Measurements from ENCODE around the gene FAM234A.
A peak's percentile ranks its signal among the peaks of the same experiment; 100 is the strongest.
"Not testable (repeated sequence)": the region's sequence is repeated elsewhere in the genome, so short reads cannot be mapped to it uniquely, and the experiment has no call there.

Gene FAM234A

GRCh38 chr16:266258-267164 lies 31.9 kb downstream of the FAM234A start:
- DNase-seq = no peak

- DNase-seq = not testable (repeated sequence)
These were observed 32.9 kb downstream of the FAM234A start for GRCh38 chr16:267562-267961.

GRCh38 chr16:268141-269053 lies 33.8 kb downstream of the FAM234A start:
- peak; percentile 87 for DNase-seq

GRCh38 chr16:269061-269796 lies 34.6 kb downstream of the FAM234A start:
- no peak for DNase-seq

- no peak for DNase-seq
These were observed 36.0 kb downstream of the FAM234A start for GRCh38 chr16:270381-271255.

GRCh38 chr16:272633-273546 lies 38.3 kb downstream of the FAM234A start:
- no peak for DNase-seq

- no peak for DNase-seq
These were observed 39.2 kb downstream of the FAM234A start for GRCh38 chr16:273547-274421.

- DNase-seq = no peak
These were observed 40.5 kb downstream of the FAM234A start for GRCh38 chr16:275041-275641.

GRCh38 chr16:275786-276232 lies 41.2 kb downstream of the FAM234A start, which contains the start of gene RGS11:
RGS11 (minus strand) TSS chr16:275944; CDS start chr16:275911, 33 bp downstream.
- no peak for DNase-seq

GRCh38 chr16:276426-277077 lies 41.9 kb downstream of the FAM234A start:
- DNase-seq = no peak

- peak; percentile 35 for DNase-seq
These were observed 44.3 kb downstream of the FAM234A start for GRCh38 chr16:278863-279366.

- DNase-seq = no peak
These were observed 44.9 kb downstream of the FAM234A start for GRCh38 chr16:279531-279930.

GRCh38 chr16:280005-280460 lies 45.4 kb downstream of the FAM234A start:
- DNase-seq = no peak

- no peak for DNase-seq
These were observed 45.9 kb downstream of the FAM234A start, which contains the start of gene ARHGDIG for GRCh38 chr16:280552-280951. ARHGDIG (plus strand) TSS chr16:280591; CDS start chr16:280681, 90 bp downstream.

- DNase-seq = no peak
These were observed 46.5 kb downstream of the FAM234A start for GRCh38 chr16:280991-281659.

GRCh38 chr16:281660-282255 lies 47.1 kb downstream of the FAM234A start:
- DNase-seq = no peak

GRCh38 chr16:282491-282890 lies 47.9 kb downstream of the FAM234A start:
- no peak for DNase-seq

Data from COR-L47 (cell line).